Mammary epithelial cell (primary cell): Measurements from ENCODE around the gene RRAS.

Experiments used
- EZH2 ChIP-seq: IDR thresholded peaks from 2 replicates; pipeline ENCODE4 v1.6.1; 2012; ENCODE audit warnings: low read length, inconsistent platforms, borderline replicate concordance
- TF ChIP-seq, protein P1 (sequence below), 2 donors: IDR thresholded peaks in 1 of 2; conservative IDR thresholded peaks in 1 of 2; 2 replicates each; pipeline ENCODE4 v1.5.1; 2011 to 2012; ENCODE audit warnings: inconsistent platforms in 2 of 2, low read length in 2 of 2, mild to moderate bottlenecking in 2 of 2, control low read depth in 1 of 2, low read depth in 1 of 2; ENCODE audit not compliant: insufficient read depth in 1 of 2; ENCODE audit errors: extremely low read depth in 1 of 2

DNA sequence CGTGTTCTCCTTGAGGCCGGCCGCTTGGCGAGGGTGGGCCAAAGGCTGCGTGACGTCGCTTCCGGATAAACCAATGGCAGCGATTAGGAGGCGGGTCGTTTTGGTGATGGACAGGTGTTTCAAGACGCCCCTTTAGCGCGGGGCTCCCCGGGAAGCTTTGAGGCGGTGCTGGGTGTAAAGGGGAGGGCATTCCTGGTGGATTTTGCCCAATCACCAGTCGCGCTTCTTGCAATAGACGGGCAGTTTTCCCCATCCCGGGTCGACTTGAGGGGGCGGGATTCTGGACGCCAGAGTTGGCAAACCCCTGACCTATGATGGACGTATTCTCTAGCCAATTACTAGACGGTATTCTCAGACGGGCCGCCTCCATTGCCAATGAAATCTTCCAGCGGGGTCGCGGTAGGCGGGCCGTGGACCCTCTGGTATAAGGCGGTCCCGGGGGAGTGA is 36.9 kb upstream of the RRAS start:
- TF ChIP-seq, protein P1, sequence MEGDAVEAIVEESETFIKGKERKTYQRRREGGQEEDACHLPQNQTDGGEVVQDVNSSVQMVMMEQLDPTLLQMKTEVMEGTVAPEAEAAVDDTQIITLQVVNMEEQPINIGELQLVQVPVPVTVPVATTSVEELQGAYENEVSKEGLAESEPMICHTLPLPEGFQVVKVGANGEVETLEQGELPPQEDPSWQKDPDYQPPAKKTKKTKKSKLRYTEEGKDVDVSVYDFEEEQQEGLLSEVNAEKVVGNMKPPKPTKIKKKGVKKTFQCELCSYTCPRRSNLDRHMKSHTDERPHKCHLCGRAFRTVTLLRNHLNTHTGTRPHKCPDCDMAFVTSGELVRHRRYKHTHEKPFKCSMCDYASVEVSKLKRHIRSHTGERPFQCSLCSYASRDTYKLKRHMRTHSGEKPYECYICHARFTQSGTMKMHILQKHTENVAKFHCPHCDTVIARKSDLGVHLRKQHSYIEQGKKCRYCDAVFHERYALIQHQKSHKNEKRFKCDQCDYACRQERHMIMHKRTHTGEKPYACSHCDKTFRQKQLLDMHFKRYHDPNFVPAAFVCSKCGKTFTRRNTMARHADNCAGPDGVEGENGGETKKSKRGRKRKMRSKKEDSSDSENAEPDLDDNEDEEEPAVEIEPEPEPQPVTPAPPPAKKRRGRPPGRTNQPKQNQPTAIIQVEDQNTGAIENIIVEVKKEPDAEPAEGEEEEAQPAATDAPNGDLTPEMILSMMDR (conservative IDR thresholded peaks at IDR 0.05 in 1 of 2, IDR thresholded peaks at IDR 0.05 in 1 of 2; ENCODE audit: extremely low read depth in 1 of 2, insufficient read depth in 1 of 2, low read depth in 1 of 2, low read length in 2 of 2), result no peak
- TF ChIP-seq EZH2, result no peak
